HG03442 (cell line): Measurements from ENCODE around the gene PLXNA3.
"Not testable (repeated sequence)": the region's sequence is repeated elsewhere in the genome, so short reads cannot be mapped to it uniquely, and the experiment has no call there.

Experiments used
- ATAC-seq: cut with Tn5 transposase; IDR thresholded peaks from one replicate; pipeline ENCODE4 v1.9.1; 2021; ENCODE audit warnings: mild to moderate bottlenecking, moderate library complexity; ENCODE audit not compliant: unreplicated experiment

PLXNA3 gene

DNA sequence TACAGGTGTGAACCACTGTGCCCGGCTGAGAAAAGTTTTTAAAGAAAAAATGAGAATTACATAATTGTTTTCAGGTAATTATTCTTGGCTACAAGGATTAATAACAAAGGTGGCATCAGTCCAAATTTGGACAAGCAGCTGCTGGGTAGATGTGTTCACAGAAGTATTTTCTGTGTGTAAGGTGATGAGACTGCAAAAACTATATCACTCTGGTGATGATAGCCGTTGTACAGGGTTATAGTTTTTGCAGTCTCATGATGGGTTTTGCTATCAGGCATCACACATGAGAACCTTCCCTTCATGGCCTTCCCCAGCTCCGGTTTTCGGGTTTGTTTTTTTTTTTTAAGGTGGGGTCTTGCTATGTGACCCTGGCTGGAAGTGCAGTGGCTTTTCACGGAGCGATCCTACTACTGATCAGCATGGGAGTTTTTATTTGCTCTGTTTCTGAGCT lies 37.4 kb downstream of the PLXNA3 start:
- no peak for ATAC-seq

DNA sequence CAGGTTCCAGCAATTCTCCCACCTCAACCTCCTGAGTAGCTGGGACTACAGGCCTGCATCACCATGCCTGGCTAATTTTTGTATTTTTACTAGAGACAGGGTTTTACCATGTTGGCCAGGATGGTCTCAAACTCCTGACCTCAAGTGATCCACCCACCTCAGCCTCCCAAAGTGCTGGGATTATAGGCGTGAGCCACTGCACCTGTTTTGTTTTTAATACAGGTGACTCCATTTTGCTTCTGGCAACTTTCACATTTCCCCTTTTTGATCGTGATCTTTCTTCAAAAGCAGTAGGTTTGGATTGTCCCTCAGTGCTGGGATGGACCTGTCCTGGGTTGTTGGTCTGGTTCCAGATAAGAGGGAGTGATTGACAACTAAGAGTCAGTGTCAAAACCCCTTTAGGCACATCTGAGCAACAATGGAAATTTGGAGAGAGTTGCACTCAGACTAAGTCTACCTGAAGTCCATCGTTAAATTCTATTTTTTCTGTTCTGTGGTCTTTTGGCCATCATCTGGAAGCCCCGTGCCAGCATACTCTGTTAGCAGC lies 38.6 kb downstream of the PLXNA3 start:
- ATAC-seq = not testable (repeated sequence)

DNA sequence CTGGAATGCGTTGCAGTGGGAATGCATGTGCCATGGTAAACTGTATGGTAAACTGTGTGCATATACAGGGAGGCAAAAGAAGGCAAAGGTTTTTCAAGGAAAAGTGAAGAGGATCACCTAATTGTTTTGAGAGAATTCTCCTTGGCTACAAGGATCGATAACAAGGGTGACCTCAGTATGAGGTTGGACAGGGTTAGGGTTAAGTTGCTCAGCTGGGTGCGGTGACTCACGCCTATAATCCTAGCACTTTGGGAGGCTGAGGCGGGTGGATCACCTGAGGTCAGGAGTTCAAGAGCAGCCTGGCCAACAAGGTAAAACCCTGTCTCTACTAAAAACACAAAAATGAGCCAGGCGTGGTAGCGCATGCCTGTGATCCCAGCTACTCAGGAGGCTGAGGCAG lies 43.3 kb downstream of the PLXNA3 start:
- ATAC-seq = not testable (repeated sequence)

DNA sequence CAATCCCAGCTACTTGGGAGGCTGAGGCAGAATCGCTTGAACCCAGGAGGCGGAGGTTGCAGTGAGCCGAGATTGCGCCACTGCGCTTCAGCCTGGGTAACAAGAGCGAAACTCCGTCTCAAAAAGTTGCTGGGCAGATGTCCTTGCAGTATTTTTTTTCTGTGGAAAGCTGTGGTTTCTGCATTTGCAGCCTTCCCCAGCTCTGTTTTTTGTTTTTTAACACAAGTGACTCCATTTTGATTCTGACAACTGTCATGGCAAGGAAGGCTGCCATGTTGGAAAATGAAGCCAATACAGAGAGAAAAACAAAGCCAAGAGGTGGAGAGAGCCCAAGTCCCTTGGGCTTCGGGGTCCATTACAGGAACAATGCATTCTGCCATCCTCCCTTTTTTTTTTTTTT lies 44.0 kb downstream of the PLXNA3 start:
- ATAC-seq = no peak

DNA sequence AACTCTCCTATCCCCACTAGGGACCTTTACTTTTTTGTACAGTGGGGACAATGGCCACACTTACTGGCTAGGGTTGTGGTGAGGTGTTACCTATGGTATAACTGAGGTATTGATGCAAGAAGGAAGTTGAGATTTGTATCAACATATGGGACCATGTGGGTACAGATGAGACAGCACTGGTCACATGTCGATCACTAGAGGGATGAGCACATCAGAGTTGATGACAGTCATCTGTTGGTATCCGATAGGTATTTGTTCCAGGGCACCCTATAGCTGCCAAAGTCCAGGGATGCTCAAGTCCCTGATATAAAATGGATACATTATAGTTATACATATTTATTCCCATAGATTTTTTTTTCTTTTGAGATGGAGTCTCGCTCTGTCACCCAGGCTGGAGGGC lies 44.9 kb downstream of the PLXNA3 start:
- ATAC-seq = no peak

DNA sequence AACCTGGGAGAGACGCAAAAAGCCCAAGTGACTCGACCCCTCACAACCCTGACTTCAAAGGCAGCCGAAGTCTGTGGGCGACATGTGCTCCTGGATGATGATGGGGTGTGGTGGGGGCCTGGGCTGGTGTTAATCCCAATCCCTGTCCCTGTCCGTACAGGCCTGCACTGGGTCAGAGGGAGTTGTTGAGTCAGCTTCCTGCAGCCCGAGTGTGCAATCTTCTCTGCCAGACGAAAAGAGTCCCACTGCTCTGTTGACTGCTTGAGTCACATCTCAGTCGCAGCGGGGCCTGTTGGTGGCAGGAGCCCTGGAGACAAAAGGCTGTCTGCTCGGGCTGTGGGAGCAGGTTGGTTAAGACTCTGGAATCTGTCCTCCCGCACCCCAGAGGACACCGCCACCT lies 47.7 kb downstream of the PLXNA3 start:
- ATAC-seq = no peak

DNA sequence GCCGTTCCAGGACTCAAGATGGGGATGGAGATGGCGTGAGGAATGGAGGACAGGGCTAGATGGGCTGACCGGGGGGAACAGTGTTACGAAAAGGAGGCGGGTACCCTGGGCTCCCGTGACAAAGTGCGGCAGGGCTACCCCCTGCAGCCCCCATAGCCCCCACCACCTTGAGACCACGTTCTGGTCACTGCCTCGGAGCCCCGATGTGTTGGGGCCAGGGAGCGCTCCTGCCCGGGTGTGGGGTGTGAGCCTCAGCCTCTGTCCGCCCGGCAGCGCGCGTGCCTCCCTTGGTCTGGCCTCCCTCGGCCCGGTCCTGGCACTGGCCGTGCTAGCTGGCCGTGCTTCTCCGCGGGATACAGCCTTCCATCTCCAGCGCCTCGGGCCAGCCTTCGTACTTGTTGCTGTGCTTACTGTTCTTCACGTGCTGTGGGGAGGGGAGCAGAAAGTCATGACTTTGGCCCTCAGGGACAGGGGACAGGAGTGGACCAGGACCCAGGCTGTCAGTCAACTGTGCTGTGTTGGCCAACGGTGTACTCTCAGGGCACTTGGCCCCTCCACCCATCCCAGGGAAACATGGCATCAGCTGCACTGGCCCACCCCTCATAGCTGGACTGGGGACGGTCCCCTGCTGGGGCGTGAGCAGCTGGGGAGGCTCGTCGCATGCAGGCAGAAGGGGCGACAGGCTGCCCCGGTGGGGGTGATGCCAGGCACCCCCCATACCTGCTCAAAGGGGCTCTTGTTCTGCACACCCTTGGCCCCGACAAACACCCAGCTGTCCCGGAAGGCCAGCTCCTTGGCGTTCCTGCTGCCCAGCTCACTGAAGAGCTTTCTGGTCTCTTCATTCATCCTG lies 48.6 kb downstream of the PLXNA3 start:
- ATAC-seq = no peak

DNA sequence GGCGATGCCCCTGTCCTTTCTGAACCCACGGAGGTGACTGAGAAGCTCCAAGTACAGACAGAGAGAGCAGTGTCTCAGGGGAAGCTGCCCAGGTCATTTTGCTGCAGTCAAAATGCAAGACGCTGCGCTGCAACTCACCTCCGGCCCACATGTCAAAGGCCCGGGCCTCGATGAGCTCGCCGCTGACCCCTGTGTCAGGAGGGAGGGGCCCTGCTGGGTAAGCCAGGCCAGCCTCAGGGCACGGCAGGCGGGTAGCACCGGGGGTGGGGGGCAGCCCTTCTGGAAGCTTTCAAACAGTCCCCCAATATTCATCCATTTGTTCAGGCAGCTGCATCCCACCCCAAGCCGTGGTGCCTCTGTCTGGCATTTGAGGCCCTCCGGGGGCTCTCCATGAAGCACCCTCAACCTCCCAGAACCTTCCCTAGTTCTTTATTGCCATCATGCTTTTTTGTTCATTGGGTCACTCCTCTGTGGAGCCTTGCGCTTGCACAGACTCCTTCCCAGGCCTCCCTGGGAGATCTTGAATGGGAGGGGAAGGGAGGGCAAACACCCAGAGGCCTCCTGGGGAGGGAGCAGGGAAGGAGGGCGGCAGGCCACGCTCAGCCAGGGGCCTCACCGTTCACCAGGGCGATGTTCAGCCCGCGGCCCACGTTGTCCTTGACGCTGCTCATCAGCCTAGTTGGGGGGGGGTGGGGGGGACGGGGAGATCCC lies 49.7 kb downstream of the PLXNA3 start:
- no peak for ATAC-seq

DNA sequence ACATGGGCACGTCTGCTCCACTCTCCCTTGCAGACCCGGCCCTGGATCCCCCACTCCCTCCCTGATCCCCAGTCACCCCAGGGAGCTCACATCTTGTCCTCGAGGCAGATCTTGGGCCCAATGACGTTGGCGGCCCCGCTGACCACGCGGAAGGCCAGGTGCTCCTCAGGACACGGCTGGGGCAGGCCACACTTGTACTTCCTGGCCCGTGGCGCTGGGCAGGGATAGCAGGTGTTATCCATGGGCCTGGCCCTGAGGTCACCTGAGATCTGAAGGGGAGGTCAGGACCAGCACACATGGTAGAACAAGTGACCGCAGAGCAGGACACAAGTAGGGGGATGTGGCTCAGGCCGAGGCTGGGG lies 50.3 kb downstream of the PLXNA3 start:
- ATAC-seq = no peak

DNA sequence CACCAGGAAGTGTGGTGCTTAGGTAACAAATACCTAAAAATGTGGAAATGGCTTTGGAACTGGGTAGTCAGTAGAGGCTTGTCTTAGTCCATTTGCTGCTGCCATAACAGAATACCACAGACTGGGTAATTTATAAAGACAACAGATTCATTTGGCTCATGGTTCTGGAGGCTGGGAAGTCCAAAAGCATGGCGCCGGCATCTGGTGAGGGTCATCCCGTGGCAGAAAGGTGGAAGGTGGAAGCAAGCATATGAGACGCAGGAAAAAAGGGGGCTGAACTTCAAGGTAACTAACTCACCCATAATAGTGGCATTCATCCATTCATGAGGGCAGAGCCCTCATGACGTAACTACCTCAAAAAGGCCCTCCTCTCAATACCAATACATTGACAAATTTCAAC lies 51.4 kb downstream of the PLXNA3 start:
- no peak for ATAC-seq

DNA sequence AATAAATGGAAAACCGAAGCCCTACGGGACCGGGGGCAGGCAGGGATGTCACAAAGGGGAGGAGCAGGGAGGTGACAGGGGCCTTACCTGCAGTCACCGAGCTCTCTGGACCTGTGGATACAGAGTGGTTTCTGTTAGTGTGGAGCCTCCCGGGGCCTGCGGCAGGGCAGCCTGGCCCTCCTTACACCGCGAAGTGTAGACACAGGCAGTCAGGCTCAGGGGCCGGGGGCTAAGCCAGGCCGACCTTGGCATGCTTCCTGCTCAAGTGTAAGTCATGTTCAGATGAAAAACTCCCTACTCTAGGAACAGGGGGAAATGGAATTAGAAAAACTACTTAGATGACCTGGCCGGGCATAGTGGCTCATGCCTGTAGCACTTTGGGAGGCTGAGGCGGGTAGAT lies 53.7 kb downstream of the PLXNA3 start:
- ATAC-seq = no peak

DNA sequence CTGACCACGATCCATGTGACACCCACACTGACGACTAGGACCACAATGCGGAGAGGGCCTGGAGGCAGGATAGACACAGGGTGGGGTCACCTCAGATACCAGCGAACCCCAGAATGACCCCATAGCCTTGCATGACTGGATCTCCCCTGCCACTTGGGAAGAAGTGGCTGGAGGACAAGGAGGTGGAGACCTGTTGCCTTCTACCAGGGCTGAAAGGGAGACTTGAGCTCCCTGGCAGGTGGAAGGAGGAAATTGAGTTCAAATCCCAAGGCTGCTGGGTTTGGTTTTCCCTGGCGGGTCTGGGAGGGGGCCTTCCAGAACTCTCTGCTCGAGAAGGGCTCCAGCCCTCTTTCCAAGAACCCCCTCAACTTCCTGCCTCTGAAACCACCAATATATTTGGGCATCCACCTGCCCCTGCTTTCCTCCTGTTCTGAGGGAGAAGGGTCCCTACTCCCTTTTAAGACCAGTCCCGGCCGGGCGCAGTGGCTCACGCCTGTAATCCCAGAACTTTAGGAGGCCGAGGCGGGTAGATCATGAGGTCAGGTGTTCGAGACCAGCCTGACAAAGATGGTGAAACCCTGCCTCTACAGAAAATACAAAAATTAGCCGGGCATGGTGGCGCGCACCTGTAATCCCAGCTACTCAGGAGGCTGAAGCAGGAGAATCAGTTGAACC lies 54.9 kb downstream of the PLXNA3 start:
- ATAC-seq = no peak

DNA sequence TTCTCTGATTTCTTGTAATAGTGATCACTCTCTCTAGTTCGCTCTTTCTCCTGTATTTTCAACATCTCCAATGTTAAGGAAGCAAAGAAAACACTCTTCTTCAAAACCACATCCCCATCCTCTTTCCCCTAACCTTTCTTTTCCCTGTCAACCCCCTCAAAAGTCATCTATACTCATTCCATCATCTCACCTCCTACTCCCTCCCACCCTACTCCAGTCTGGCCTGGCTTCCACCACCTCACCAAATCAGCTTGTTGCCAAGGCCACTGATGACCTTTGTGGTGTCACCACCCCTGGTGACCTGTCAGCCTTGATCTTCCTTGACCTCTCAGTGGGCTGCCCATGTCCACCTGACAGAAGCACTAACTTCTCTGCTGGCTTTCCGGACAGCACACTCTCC lies 55.6 kb downstream of the PLXNA3 start:
- no peak for ATAC-seq

DNA sequence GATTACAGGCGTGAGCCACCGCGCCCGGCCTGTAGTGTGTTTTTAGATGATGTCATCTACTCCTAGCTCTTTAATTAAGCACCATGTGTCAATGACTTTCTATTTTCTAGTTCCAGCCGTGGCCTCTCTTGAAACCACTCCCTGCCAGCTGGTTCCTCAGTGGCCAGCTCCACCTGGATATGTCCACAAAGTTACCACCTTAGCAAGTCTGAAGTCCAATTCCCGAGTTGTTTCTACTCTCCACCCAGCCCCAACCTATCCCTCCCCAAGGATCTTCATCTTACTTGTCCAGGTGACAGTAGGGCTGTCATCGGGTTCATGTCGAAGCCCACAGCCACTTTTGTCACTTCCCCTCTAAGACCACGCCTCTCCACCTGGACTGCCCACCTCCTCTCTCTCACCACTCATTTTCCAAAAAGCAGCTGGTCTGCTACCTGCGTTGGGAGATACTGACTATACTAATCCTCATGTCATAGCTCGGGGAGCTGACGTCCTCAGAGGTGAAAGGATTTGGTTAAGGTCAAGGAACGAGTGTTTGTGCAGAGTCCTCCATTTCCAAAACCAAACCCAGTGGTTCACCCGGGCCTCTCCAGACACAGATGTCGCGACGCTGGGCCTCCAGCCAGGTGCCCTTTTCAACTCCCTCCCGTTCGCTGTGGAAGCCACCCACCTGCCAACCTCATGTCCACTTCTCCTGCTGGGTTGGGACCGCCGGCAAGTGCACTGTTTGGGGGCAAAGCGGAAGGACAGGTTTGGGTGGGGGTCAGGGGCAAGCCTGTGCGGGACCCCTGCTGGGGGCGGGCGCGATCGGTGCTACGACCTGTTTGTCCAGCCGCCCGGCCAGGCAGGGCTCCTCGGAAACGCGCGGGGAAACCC lies 57.2 kb downstream of the PLXNA3 start:
- ATAC-seq = no peak

DNA sequence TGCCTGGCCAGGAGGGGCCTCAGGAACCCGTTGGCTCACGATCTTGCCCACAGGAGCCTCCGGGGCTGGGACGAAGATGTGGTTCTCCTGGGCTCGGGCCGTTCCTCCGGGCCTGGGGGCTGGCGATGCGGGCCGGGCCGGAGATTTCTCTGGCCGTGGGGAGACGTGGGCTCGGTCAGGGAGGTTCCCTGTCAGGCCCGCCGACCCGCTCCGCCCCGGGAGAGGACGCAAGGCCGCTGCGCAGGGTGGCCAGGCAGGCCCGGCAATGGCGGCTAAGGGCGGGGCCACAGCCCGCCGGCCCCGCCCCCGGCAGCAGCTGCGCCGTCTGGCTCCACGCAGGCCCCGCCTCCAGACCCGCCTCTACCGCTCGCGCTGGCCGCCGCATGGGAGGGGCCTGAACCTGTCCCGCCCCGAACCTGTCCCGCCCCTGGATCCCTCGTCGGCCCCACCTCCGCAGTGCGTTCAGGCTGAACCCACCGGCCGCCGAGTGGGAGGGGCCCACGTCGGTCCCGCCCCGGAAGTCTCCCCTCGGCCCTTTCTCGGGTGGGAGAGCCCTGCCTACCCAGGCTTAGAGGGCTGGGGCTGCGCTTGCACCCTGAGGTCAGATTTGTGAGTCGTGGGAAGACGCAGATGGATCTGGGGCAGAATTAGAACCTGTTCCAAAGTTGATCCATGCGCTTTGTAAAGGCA lies 58.0 kb downstream of the PLXNA3 start, which contains the start of gene FAM3A:
FAM3A (minus strand) TSS at position 267 of the 690 bp plus-strand sequence. CDS start 460 bp downstream, outside the sequence.
- ATAC-seq = peak; percentile 92

DNA sequence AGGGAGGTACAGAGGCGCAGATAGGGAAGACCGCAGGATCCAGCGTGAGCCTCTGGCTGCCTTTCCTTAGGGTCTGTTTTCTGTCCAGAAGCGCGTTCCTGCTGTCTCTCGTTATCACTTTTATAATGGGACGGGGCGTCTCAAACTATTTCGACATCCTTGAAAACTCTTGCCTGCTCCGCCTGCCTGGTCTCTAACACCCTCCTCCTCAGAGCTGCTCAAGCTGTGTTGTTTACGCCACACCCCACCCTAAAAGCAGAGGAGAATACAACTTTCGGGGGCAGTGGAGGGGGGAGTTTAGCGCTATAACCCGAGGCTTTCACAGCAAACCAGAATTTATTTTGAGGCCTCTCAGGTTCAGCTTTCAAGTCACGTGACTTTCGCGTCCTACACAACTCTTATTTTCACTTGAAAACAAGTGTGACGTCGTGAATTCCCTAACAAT lies 58.6 kb downstream of the PLXNA3 start:
- no peak for ATAC-seq

DNA sequence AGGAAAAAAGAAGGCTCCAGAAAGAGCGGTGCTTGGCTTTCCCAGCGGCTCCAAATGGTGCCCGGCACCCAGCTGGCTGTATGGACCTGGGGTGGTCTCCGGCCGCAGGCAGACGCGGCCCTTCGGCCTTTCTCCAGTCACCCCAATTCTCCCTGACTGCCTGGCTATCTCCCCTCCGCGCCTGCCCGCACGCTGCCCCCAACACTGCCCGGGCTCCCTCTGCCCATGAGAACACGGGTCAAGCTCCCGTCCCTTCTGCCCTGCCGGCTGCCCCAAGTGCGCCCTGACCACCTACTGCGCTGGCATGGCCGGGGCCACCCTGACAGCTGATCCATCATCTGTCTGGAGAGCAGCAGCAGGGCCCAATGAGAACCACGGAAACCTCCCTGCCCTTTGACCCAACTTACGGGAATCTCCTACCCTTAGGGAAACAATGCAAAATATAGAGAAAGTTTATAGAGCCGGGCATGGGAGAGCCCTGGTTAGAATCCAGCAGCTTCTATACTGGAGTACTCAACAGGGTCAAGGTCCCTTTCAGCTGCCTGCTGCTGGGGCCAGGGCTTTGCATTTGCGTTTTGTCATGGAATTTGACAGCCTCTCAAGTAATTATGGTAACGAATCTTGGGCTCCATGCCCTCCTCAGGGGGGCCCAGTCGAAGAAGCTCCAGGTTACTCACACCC lies 59.2 kb downstream of the PLXNA3 start:
- ATAC-seq = no peak

DNA sequence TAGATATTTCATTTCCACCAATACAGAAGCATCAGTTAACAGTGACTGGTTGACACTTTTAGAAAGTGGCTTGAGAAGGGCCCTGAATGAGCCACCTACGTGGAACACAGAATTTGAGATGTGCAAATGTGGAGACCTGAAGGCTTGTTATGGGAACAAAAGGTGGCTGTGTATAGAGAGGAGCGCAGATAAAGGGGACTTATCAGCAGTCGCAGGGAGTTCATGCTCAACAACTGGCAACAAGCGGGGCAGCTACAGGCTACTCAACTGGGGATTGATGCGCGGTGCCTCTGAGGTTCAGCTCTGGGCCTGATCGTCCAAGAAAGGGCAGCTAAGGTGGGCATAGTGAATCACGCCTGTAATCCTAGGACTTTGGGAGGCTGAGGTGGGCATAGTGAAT lies 61.3 kb downstream of the PLXNA3 start:
- no peak for ATAC-seq
